Measurements from ENCODE around the gene SPAG17.

SPAG17 gene

GRCh38 chr1:118075116-118075515 lies 109.9 kb downstream of the SPAG17 start:
- H3K27me3 ChIP-seq (ENCODE audit: insufficient read depth, low read length, poor library complexity), result no peaks in the 10 kb centered on the region
- no peaks in the 10 kb centered on the region for H3K36me3 ChIP-seq (ENCODE audit: insufficient read depth, low read length)
- H3K4me3 ChIP-seq (ENCODE audit: low read depth in 1 of 2, low read length in 2 of 2), result no peak overlapping the region
- H4K20me1 ChIP-seq (ENCODE audit: insufficient read depth, low read length), result no peaks in the 10 kb centered on the region
- no peak overlapping the region for H2AFZ ChIP-seq (ENCODE audit: low read depth, low read length)
- DNase-seq, result no peak
- no peaks in the 10 kb centered on the region for H3K4me1 ChIP-seq (ENCODE audit: insufficient read depth, low read length)
- TF ChIP-seq EZH2 (IDR thresholded peaks at IDR 0.05; ENCODE audit: borderline replicate concordance, low read depth, low read length, severe bottlenecking) (no peak), CTCF (IDR thresholded peaks at IDR 0.05; ENCODE audit: borderline replicate concordance, extremely low read depth, low read length, poor library complexity, severe bottlenecking) (no peak)
- H3K4me2 ChIP-seq (ENCODE audit: insufficient read depth, low read length), result no peak overlapping the region
- no peak overlapping the region for H3K27ac ChIP-seq (ENCODE audit: low read length)
- H3K79me2 ChIP-seq (ENCODE audit: insufficient read depth, low read length), result no peaks in the 10 kb centered on the region
- no peaks in the 10 kb centered on the region for H3K9me3 ChIP-seq (ENCODE audit: insufficient read depth, low read length, severe bottlenecking)
- no peak overlapping the region for H3K9ac ChIP-seq (ENCODE audit: low read depth, low read length)
- no peak for ATAC-seq (ENCODE audit: insufficient read depth, low read depth)

GRCh38 chr1:118073648-118074435 lies 111.2 kb downstream of the SPAG17 start:
- no peak for TF ChIP-seq EZH2 (IDR thresholded peaks at IDR 0.05; ENCODE audit: borderline replicate concordance, low read depth, low read length, severe bottlenecking)
- no peak for TF ChIP-seq CTCF (IDR thresholded peaks at IDR 0.05; ENCODE audit: borderline replicate concordance, extremely low read depth, low read length, poor library complexity, severe bottlenecking)
- Histone ChIP-seq H3K4me2 (ENCODE audit: insufficient read depth, low read length) (no peak overlapping the region), H3K4me3 (ENCODE audit: low read depth in 1 of 2, low read length in 2 of 2) (no peak overlapping the region), H3K4me1 (ENCODE audit: insufficient read depth, low read length) (no peaks in the 10 kb centered on the region), H3K27me3 (ENCODE audit: insufficient read depth, low read length, poor library complexity) (no peaks in the 10 kb centered on the region), H4K20me1 (ENCODE audit: insufficient read depth, low read length) (no peaks in the 10 kb centered on the region), H3K36me3 (ENCODE audit: insufficient read depth, low read length) (no peaks in the 10 kb centered on the region), H3K79me2 (ENCODE audit: insufficient read depth, low read length) (no peaks in the 10 kb centered on the region), H2AFZ (ENCODE audit: low read depth, low read length) (no peak overlapping the region), H3K27ac (ENCODE audit: low read length) (no peak overlapping the region), H3K9ac (ENCODE audit: low read depth, low read length) (no peak overlapping the region), H3K9me3 (ENCODE audit: insufficient read depth, low read length, severe bottlenecking) (no peaks in the 10 kb centered on the region)
- ATAC-seq (ENCODE audit: insufficient read depth, low read depth), result no peak
- DNase-seq, result no peak

GRCh38 chr1:118049981-118050380 lies 135.0 kb downstream of the SPAG17 start:
- no peak for ATAC-seq (ENCODE audit: insufficient read depth, low read depth)

More at GRCh38 chr1:118049981-118050380, 135.0 kb downstream of the SPAG17 start:
- H3K9me3 ChIP-seq (ENCODE audit: insufficient read depth, low read length, severe bottlenecking), result no peaks in the 10 kb centered on the region
- H3K36me3 ChIP-seq (ENCODE audit: insufficient read depth, low read length), result no peaks in the 10 kb centered on the region
- no peaks in the 10 kb centered on the region for H3K4me1 ChIP-seq (ENCODE audit: insufficient read depth, low read length)
- no peaks in the 10 kb centered on the region for H3K27me3 ChIP-seq (ENCODE audit: insufficient read depth, low read length, poor library complexity)
- DNase-seq, result no peak
- no peaks in the 10 kb centered on the region for H4K20me1 ChIP-seq (ENCODE audit: insufficient read depth, low read length)
- H3K4me2 ChIP-seq (ENCODE audit: insufficient read depth, low read length), result no peak overlapping the region
- no peak overlapping the region for H3K9ac ChIP-seq (ENCODE audit: low read depth, low read length)
- H3K27ac ChIP-seq (ENCODE audit: low read length), result no peak overlapping the region
- TF ChIP-seq EZH2 (IDR thresholded peaks at IDR 0.05; ENCODE audit: borderline replicate concordance, low read depth, low read length, severe bottlenecking) (no peak), CTCF (IDR thresholded peaks at IDR 0.05; ENCODE audit: borderline replicate concordance, extremely low read depth, low read length, poor library complexity, severe bottlenecking) (no peak)
- H2AFZ ChIP-seq (ENCODE audit: low read depth, low read length), result no peak overlapping the region
- H3K79me2 ChIP-seq (ENCODE audit: insufficient read depth, low read length), result no peaks in the 10 kb centered on the region
- H3K4me3 ChIP-seq (ENCODE audit: low read depth in 1 of 2, low read length in 2 of 2), result no peak overlapping the region
